GM19239 (cell line): ENCODE data around the gene PPP1R12C.

Experiments
- DNase-seq: peaks from one replicate; pipeline ENCODE4 v3.0.0; 2011; ENCODE audit warnings: low spot score; ENCODE audit not compliant: insufficient read length
- FAIRE-seq: peaks from 2 replicates; lab custom pipeline; 2011; peaks lifted over from hg19 to GRCh38; lab: Jason Lieb, UNC

PPP1R12C gene

DNA sequence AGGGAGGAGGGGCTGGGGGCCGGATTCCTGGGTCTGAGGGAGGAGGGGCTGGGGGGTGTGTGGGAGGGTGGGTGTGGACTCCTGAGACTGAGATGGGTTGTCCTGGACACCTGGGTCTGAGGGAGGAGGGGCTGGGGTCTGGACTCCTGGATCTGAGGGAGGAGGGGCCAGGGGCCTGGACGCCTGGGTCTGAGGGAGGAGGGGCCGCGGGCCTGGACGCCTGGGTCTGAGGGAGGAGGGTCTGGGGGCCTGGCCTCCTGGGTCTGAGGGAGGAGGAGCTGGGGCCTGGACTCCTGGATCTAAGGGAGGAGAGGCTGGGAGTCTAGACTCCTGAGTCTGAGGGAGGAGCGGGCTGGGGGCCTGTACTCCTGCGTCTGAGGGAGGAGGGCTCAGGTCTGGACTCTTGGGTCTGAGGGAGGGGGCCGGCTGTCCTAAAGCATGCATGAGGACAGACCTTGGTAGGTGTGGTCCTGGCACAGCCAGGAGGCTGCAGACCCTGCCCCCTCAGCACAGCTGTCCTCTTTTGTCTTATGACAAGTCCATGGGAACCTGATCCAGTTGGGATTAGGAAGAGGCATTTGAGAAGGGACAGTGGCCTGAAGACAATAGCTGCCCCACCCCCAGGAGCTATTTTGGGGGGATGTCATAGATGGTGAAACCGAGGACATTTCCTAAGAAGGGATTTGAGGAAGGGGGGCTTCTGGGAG is 30.3 kb upstream of the PPP1R12C start:
- DNase-seq = no peak
- FAIRE-seq = no peak

GRCh38 chr19:55146705-55147273 is 29.4 kb upstream of the PPP1R12C start:
- DNase-seq (no peak), FAIRE-seq (no peak)

DNA sequence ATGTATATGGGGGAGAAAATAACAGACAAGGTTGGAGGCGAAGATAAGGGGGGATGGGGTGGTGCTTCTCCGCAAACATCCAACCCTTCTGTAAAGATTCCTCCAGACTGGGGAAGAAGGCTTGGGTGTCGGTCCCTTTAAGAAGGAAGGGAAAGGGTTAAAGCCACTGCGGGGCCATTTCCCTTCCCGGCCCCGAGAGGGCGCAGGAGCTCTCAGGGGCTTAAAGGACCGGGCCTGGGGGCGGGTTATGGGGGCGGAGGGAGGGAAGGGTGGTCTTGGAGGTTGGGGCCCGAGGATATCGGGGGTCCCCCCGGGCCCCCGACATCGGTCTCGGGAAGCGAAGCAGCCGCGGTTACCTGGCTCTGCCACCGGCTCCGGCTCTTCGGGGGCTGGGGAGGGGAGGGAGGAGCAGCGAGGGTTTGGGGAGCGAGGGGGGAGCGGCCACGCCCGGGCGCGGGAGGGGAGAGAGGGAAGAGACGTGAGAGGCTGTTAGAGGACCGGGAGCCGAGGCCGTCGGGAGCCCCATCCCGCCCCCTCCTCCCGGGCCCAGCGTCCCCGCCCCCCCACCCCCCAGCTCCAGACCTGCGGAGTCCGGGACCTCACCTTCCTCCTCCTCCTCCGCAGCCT is 28.8 kb upstream of the PPP1R12C start:
- DNase-seq (no peak), FAIRE-seq (no peak)

GRCh38 chr19:55145232-55145631 is 27.8 kb upstream of the PPP1R12C start:
- FAIRE-seq (no peak), DNase-seq (no peak)

GRCh38 chr19:55141696-55142095 is 24.3 kb upstream of the PPP1R12C start:
- FAIRE-seq = no peak
- DNase-seq = no peak

DNA sequence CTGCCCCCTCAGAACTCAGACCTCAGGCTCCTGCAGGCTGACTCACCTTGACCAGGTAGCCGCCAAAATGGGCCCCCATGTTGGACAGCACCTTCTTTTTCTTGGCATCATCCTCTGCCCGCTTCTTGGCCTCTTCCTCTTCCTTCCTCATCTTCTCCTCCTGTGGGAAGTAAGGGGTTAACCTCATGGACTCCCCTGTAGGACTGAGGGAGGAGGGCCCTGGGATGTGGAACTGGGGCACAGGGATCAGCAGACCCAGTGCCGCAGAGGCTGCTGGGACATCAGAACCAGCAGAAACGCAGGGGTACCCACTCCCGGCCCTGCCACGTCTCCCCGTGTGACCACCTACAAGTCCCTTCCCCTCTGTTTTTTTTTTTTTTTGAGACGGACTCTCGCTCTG is 20.5 kb upstream of the PPP1R12C start:
- FAIRE-seq (no peak), DNase-seq (no peak)

DNA sequence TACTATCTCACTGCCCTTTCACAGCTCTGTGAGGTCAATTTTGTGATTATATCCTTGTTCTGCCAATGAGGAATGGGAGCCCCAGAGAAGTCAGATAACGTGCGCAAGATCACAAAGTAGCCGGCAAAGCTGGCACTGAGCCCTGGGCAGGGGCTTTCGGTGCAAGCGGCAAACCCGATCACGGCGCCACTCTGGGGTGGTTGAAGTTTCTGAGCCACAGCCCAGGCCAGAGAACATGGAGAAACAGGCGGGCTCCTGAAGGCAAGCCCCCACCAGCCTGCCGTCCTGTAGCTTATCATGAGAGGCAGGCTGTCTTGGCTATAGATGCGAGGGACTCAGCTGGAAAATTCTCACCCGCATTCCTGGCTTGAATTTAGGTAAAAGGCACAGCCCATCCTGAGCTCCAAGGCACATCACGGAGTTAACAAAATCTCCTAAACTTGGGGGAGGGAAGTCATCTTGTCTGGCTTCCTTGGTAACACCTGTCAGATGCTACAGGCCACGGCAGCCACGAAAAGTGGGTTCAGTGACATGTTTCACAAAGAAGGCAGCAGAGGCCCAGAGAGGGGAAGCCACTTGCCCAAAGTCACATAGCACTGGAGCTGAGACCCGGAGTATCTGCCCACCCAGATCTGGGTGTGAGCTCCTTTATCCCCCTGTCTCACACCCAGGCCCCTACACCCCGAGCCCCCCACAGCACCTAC is 19.1 kb upstream of the PPP1R12C start:
- no peak for DNase-seq
- FAIRE-seq = no peak

DNA sequence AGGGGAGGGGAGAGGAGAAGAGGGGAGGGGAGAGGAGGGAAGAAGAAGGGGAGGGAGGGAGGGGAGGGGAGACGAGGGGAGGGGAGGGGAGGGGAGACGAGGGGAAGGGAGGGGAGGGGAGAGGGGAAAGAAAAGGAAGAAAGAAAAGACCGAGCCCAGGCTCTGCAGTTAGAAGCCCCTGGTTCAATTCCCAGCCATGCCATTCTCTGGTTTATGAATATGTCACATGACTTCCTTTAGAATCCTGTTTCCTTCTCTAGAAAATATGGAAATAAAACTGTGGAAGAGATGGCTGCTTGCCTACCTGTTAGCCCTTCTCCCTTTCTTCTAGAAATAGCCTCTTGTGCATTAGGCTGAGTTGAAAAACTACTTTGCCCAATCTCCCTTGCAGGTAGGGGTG is 17.3 kb upstream of the PPP1R12C start:
- FAIRE-seq = no peak
- DNase-seq = no peak

DNA sequence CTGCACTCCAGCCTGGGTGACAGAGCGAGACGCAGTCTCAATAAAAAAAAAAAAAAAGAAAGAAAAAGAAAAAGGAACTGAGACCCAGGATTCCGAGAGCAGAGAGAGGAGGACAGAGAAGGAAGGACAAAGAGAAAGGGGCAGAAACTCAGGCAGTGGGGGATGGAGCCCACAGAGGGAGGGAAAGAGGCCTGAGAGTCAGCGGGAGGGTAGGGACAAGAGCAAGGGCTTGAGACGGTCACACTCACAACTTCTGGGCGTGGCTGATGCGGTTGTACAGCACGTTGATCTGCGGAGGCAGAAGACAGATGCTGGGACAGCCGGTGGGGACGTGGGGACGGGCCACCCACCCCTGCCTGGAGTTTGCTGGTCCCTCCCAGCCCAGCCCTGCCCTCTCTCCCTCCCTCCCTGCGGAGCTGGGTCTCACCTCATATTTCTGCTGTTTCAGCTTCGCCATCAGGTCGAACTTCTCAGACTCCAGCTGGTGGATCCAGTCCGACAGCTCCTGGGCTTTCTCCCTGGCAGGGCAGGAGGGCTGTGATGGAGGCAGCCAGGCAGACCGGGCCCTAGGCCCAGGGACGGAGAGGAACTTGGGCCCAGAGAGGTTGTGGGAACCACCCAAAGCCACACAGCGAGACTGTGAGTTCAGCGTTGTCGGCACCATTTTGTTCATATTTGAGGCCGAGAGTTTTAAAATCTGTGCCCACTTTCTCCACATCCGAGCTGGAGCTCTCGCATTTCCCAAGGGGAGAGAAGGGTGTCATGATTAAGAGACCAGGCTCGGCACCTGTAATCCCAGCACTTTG is 16.4 kb upstream of the PPP1R12C start:
- FAIRE-seq = no peak
- no peak for DNase-seq

- no peak for FAIRE-seq
- DNase-seq = no peak
Measured at GRCh38 chr19:55132453-55133129, 15.2 kb upstream of the PPP1R12C start.

- FAIRE-seq (no peak), DNase-seq (no peak)
Measured at GRCh38 chr19:55131421-55131820, 14.0 kb upstream of the PPP1R12C start.

GRCh38 chr19:55119053-55119452 is 1.6 kb upstream of the PPP1R12C start:
- FAIRE-seq (no peak), DNase-seq (no peak)

- no peak for DNase-seq
- peak; percentile 76 for FAIRE-seq
Measured at GRCh38 chr19:55118401-55118991, 1.1 kb upstream of the PPP1R12C start.

GRCh38 chr19:55117663-55118391 is 390 bp upstream of the PPP1R12C start:
- DNase-seq (peak; percentile 100), FAIRE-seq (peak; percentile 90)

DNA sequence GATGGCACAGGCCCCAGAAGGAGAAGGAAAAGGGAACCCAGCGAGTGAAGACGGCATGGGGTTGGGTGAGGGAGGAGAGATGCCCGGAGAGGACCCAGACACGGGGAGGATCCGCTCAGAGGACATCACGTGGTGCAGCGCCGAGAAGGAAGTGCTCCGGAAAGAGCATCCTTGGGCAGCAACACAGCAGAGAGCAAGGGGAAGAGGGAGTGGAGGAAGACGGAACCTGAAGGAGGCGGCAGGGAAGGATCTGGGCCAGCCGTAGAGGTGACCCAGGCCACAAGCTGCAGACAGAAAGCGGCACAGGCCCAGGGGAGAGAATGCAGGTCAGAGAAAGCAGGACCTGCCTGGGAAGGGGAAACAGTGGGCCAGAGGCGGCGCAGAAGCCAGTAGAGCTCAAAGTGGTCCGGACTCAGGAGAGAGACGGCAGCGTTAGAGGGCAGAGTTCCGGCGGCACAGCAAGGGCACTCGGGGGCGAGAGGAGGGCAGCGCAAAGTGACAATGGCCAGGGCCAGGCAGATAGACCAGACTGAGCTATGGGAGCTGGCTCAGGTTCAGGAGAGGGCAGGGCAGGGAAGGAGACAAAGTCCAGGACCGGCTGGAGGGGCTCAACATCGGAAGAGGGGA is 1.1 kb downstream of the PPP1R12C start:
- DNase-seq (peak; percentile 78), FAIRE-seq (peak; percentile 90)

- FAIRE-seq = no peak
Measured at GRCh38 chr19:55115446-55116065, 1.9 kb downstream of the PPP1R12C start.

GRCh38 chr19:55114566-55115145 is 2.8 kb downstream of the PPP1R12C start:
- DNase-seq (no peak), FAIRE-seq (no peak)

More at GRCh38 chr19:55115446-55116065, 1.9 kb downstream of the PPP1R12C start:
- no peak for DNase-seq
